ENCODE measurements around the gene SULT4A1. TPM values are rescaled to one million over a fixed set of nuclear protein-coding genes. Genes with fewer than 3 reads are reported as not detected.

The SULT4A1 gene
- total RNA-seq, 6 donors from 2014 or later: not detected

DNA sequence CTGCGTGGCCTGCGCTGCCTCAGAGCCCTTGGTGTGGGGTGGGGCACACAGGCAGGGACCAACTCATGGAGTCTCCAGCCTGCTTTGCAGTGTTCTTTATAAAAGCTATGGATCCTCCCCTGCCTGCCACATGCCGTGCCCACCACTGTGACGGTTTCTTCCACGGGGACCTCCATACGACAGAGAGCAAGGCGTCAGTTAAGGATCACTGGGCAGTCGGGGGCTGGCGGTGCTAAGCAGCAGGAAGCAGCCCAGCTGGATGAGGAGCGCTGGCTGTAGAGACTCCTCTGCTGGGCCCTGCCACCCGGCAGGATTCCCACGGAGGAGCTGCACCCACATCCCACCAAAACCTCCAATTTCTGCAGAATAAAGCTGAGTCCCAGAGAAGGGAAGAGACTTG is 27.1 kb downstream of the SULT4A1 start:
- WGBS, 2 donors: 81% methylated on average over 12 of the region's 12 CpGs; no CpG with 5 or more reads in 1 of the 2 donors
- Histone ChIP-seq H3K36me3 (no peaks in the 10 kb centered on the region), H3K9me3 (no peaks in the 10 kb centered on the region), H3K4me3 (no peak overlapping the region), H3K27me3 (no peaks in the 10 kb centered on the region), H3K4me1 (peaks cover 0 to 2% (median 0%) of the 10 kb centered on the region in 4 donors), H3K27ac (no peak overlapping the region)
- DNase-seq: no peak
- no peak for ATAC-seq (ENCODE audit: low FRiP score in 2 of 2)
- TF ChIP-seq POLR2AphosphoS5 (IDR thresholded peaks at IDR 0.05) (no peak), EP300 (IDR thresholded peaks at IDR 0.05) (no peak), POLR2A (IDR thresholded peaks at IDR 0.05) (no peak)
- TF ChIP-seq, protein P1, sequence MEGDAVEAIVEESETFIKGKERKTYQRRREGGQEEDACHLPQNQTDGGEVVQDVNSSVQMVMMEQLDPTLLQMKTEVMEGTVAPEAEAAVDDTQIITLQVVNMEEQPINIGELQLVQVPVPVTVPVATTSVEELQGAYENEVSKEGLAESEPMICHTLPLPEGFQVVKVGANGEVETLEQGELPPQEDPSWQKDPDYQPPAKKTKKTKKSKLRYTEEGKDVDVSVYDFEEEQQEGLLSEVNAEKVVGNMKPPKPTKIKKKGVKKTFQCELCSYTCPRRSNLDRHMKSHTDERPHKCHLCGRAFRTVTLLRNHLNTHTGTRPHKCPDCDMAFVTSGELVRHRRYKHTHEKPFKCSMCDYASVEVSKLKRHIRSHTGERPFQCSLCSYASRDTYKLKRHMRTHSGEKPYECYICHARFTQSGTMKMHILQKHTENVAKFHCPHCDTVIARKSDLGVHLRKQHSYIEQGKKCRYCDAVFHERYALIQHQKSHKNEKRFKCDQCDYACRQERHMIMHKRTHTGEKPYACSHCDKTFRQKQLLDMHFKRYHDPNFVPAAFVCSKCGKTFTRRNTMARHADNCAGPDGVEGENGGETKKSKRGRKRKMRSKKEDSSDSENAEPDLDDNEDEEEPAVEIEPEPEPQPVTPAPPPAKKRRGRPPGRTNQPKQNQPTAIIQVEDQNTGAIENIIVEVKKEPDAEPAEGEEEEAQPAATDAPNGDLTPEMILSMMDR (IDR thresholded peaks at IDR 0.05): no peak

DNA sequence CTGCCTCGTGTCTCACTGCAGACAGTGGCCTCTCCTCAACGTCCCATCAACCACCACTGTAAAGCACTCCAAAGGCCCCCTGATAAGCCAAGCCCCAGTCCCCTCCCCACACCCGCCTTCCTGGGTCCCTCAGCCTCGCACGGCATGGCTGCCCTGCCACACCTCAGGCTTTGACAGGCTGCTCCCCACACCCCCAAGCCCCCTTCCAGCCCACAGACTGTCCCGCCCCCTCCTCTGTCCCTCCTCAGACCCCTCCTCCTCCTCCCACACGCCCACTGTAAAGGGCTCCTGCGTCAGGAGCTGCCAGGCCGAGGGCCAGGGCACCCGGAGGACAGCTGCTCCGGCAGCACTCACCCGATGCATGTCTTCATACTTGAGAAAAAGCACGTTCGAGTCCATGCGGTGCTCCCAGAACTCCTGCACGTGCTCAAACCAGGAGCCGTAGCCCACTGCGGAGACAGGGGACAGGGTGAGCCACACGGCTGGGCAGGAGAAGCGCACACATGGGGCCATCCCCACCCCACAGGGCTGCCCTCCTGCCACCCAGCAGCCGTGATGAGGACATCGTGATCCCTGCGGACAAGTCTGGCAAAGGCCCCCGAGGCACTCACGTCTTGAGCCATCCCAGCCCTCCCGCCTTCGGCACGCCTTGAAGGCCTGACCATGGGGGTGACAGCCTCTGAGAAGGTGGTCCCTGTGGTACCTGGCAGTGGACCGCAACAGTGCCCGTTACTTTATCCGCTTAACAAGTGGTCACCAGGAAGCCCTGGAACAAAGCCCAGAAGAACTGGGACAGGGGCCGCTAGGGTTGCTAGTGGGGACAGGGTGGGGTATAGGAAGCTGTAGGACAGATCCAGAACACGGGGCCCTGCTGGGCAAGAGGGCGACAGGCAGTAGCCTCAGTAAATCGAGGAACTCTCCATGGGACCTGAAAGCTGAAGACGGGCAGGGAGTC is 28.8 kb downstream of the SULT4A1 start:
- 71 to 79% methylated on average over 20 to 34 of the region's 36 CpGs for WGBS, 2 donors
- H3K27ac ChIP-seq: no peak overlapping the region
- H3K9me3 ChIP-seq: no peaks in the 10 kb centered on the region
- H3K36me3 ChIP-seq: no peaks in the 10 kb centered on the region
- H3K4me3 ChIP-seq: no peak overlapping the region
- H3K27me3 ChIP-seq: no peaks in the 10 kb centered on the region
- peaks cover 0 to 4% (median 1%) of the 10 kb centered on the region in 4 donors for H3K4me1 ChIP-seq
- ATAC-seq (ENCODE audit: low FRiP score in 2 of 2): no peak
- no peak for DNase-seq
- TF ChIP-seq POLR2AphosphoS5 (IDR thresholded peaks at IDR 0.05): no peak
- TF ChIP-seq POLR2A (IDR thresholded peaks at IDR 0.05): no peak
- TF ChIP-seq, protein P1 (IDR thresholded peaks at IDR 0.05): no peak
- no peak for TF ChIP-seq EP300 (IDR thresholded peaks at IDR 0.05)

DNA sequence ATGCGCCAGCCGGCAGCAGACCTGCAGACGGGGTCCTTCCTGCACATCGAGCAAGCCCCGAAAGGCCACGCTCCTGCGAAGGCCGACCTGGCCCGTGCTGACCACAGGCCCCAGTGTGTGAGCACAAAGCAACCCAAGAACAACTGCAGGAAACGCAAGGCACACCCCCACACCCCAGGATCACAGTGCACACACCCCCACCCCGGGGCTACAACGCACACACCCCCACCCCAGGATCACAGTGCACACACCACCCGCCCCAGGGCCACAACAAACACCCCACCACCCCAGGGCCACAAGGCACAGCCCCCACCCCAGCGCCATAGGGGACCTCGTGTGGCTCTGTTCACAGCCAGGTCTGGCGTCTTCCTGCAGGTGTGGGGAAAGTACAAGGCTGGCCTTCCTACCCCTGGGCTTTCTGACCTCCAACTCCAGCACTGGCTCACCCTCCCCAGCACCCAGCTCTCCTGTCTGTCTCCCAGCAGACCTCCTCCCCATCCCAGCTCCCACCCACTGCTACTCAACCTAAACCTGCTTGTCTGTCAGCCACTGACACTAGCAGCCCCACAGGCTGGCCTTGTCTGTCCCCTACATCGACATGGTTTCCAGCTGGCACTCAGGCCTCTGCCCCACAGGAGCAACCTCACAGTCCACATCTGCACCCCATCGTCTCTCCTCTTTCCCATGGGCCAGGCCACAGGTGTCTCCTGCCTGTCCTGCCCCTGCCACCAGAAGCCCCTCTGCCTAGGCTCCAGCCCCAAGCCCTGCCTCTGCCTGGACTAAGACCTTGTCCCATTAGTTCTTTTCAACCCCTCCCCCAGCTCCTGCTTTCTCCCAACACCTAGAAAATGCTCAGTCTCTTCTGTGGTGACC is 29.7 kb downstream of the SULT4A1 start:
- DNase-seq (no peak), ATAC-seq (ENCODE audit: low FRiP score in 2 of 2) (no peak)
- no peak overlapping the region for H3K27ac ChIP-seq
- H3K27me3 ChIP-seq: no peaks in the 10 kb centered on the region
- TF ChIP-seq EP300 (IDR thresholded peaks at IDR 0.05): no peak
- TF ChIP-seq POLR2AphosphoS5 (IDR thresholded peaks at IDR 0.05): no peak
- TF ChIP-seq, protein P1 (IDR thresholded peaks at IDR 0.05): no peak
- TF ChIP-seq POLR2A (IDR thresholded peaks at IDR 0.05): no peak
- peaks cover 0 to 4% (median 1%) of the 10 kb centered on the region in 4 donors for H3K4me1 ChIP-seq
- H3K36me3 ChIP-seq: no peaks in the 10 kb centered on the region
- 79 to 82% methylated on average over 5 to 14 of the region's 18 CpGs for WGBS, 2 donors
- H3K4me3 ChIP-seq: no peak overlapping the region
- H3K9me3 ChIP-seq: no peaks in the 10 kb centered on the region

DNA sequence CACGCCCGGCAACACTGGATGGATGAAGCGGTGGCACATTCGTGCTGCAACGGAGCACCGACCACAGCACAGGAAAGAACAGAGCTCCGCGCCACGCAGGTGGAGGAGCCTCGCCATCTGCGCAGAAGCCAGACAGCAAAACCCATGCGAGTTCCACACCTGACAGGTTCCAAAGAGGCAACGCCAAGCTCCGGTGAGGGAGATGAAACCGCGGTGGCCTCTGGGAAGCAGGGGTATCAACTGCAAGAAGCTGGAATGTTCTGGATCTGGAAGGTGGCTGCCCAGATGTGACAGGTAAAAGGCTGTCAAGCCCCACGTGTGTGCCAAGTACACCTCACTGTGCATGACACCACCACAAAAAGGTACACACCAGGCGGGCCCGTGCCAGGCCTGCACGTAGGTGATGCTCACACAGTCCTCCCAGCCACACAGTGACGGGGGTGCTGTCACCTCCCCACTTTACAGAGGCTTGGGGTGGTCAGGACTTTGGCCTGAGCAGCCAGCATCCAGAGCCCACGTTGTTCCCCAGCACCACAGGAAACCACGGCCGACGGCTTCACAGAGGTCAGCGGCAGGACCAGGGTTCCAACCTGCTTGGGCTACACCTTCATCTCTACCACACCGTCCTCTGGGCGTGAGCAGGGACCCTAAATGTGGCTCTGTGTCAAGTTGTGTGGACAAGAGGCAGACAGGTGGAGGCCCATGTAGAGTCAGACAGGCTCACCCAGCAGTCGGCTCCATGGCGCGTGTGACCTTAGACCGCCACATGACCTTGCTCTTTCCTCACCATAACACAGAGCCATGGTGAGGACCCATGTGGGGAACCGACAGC is 30.5 kb downstream of the SULT4A1 start:
- TF ChIP-seq POLR2AphosphoS5 (IDR thresholded peaks at IDR 0.05) (no peak), POLR2A (IDR thresholded peaks at IDR 0.05) (no peak), EP300 (IDR thresholded peaks at IDR 0.05) (no peak)
- TF ChIP-seq, protein P1 (IDR thresholded peaks at IDR 0.05): no peak
- no peak for ATAC-seq (ENCODE audit: low FRiP score in 2 of 2)
- Histone ChIP-seq H3K4me1 (peaks cover 0 to 4% (median 1%) of the 10 kb centered on the region in 4 donors), H3K27ac (peak overlapping the region in 1 of 4 donors; percentile 57), H3K27me3 (no peaks in the 10 kb centered on the region), H3K9me3 (no peaks in the 10 kb centered on the region), H3K4me3 (no peak overlapping the region), H3K36me3 (no peaks in the 10 kb centered on the region)
- WGBS, 2 donors: 91 to 93% methylated on average over 25 to 33 of the region's 33 CpGs
- no peak for DNase-seq
